HEK293 (cell line): ENCODE measurements around the gene ELFN1.

Experiments used
- CTCF ChIA-PET: fragments of 350-600 bp; formaldehyde crosslinking; extraction: SDS; loops from one replicate; lab custom pipeline; 2021; ENCODE audit warnings: antibody characterized with exemption; lab: Yijun Ruan, JAX
- POLR2A ChIA-PET: fragments of 300-600 bp; formaldehyde crosslinking; extraction: SDS; loops from one replicate; lab custom pipeline; 2020; ENCODE audit warnings: antibody characterized with exemption, inconsistent platforms; lab: Yijun Ruan, JAX
- H3K27ac ChIP-seq: fragments of 200-500 bp; sonication (Bioruptor generic); 2 replicates; pipeline ENCODE4 v1.5.1; 2014; ENCODE audit warnings: low read depth, low read length, control low read depth, inconsistent platforms; ENCODE audit errors: extremely low read depth
- H3K36me3 ChIP-seq, 2 experiments: fragments of 200-500 bp in 1 of 2; sonication (Bioruptor generic) in 1 of 2; 1 replicate in 1 of 2; 2 replicates in 1 of 2; pipeline ENCODE4 v1.5.1; 2014 to 2017; ENCODE audit warnings: inconsistent platforms in 2 of 2, low read length in 2 of 2; ENCODE audit not compliant: control insufficient read depth in 2 of 2, insufficient read depth in 1 of 2
- H3K4me1 ChIP-seq: fragments of 200-500 bp; sonication (Bioruptor generic); 2 replicates; pipeline ENCODE4 v1.5.1; 2014; ENCODE audit warnings: mild to moderate bottlenecking, low read length, inconsistent platforms; ENCODE audit not compliant: control insufficient read depth, insufficient read depth
- H3K4me3 ChIP-seq: 2 replicates; pipeline ENCODE4 v1.5.1; 2011; ENCODE audit warnings: low read depth, mild to moderate bottlenecking, control low read depth, low read length, moderate library complexity
- H3K9me3 ChIP-seq: fragments of 200-500 bp; sonication (Bioruptor generic); 2 replicates; pipeline ENCODE4 v1.5.1; 2014; ENCODE audit warnings: low read depth, low read length, inconsistent platforms; ENCODE audit not compliant: control insufficient read depth, insufficient read depth
- FEZF1 ChIP-seq: fragments of 450-650 bp; formaldehyde crosslinking; IDR thresholded peaks from 2 replicates; pipeline ENCODE4 v1.5.1; 2016; ENCODE audit warnings: missing biosample characterization, missing genetic modification characterization
- HOXC10 ChIP-seq: sonication (generic); formaldehyde crosslinking; IDR thresholded peaks from 2 replicates; pipeline ENCODE4 v1.8.1; 2023; ENCODE audit warnings: mild to moderate bottlenecking, missing genetic modification reagents
- KLF10 ChIP-seq: fragments of 450-650 bp; IDR thresholded peaks from 2 replicates; pipeline ENCODE4 v1.5.1; 2018; ENCODE audit warnings: missing biosample characterization, mild to moderate bottlenecking, missing genetic modification characterization
- KLF7 ChIP-seq: fragments of 450-650 bp; formaldehyde crosslinking; IDR thresholded peaks from 2 replicates; pipeline ENCODE4 v1.5.1; 2016; ENCODE audit warnings: missing biosample characterization, missing genetic modification characterization, borderline replicate concordance
- KLF9 ChIP-seq: fragments of 450-650 bp; formaldehyde crosslinking; IDR thresholded peaks from 2 replicates; pipeline ENCODE4 v1.5.1; 2016; ENCODE audit warnings: missing biosample characterization, missing genetic modification characterization, low read depth
- OSR2 ChIP-seq: fragments of 450-650 bp; formaldehyde crosslinking; IDR thresholded peaks from 2 replicates; pipeline ENCODE4 v1.5.1; 2016; ENCODE audit warnings: missing biosample characterization, missing genetic modification characterization
- REPIN1 ChIP-seq: fragments of 450-650 bp; formaldehyde crosslinking; IDR thresholded peaks from 2 replicates; pipeline ENCODE4 v1.5.1; 2017; ENCODE audit warnings: missing biosample characterization, missing genetic modification characterization, low read depth
- TRIM28 ChIP-seq: IDR thresholded peaks from 2 replicates; pipeline ENCODE4 v1.6.1; 2011; ENCODE audit warnings: low read length, control low read depth, borderline replicate concordance
- ZBTB7A ChIP-seq: fragments of 450-650 bp; formaldehyde crosslinking; IDR thresholded peaks from 2 replicates; pipeline ENCODE4 v1.5.1; 2016; ENCODE audit warnings: low read depth, missing biosample characterization, missing genetic modification characterization
- ZFHX2 ChIP-seq: fragments of 450-650 bp; formaldehyde crosslinking; conservative IDR thresholded peaks from 2 replicates; pipeline ENCODE4 v1.5.1; 2016; ENCODE audit warnings: missing biosample characterization, missing genetic modification characterization
- ZIC2 ChIP-seq: fragments of 450-650 bp; formaldehyde crosslinking; IDR thresholded peaks from 2 replicates; pipeline ENCODE4 v1.5.1; 2016; ENCODE audit warnings: missing biosample characterization, missing genetic modification characterization
- ZNF169 ChIP-seq: fragments of 450-650 bp; formaldehyde crosslinking; IDR thresholded peaks from 2 replicates; pipeline ENCODE4 v1.5.1; 2016; ENCODE audit warnings: missing biosample characterization, missing genetic modification characterization
- ZNF239 ChIP-seq: fragments of 450-650 bp; formaldehyde crosslinking; IDR thresholded peaks from 2 replicates; pipeline ENCODE4 v1.5.1; 2016; ENCODE audit warnings: missing biosample characterization, missing genetic modification characterization
- ZNF324 ChIP-seq: fragments of 450-650 bp; formaldehyde crosslinking; IDR thresholded peaks from 2 replicates; pipeline ENCODE4 v1.5.1; 2016; ENCODE audit warnings: missing biosample characterization, missing genetic modification characterization
- ZNF521 ChIP-seq: fragments of 450-650 bp; formaldehyde crosslinking; IDR thresholded peaks from 2 replicates; pipeline ENCODE4 v1.5.1; 2017; ENCODE audit warnings: missing biosample characterization, mild to moderate bottlenecking, missing genetic modification characterization
- ZNF610 ChIP-seq: fragments of 450-650 bp; formaldehyde crosslinking; IDR thresholded peaks from 2 replicates; pipeline ENCODE4 v1.5.1; 2016; ENCODE audit warnings: missing biosample characterization, missing genetic modification characterization, borderline replicate concordance
- ZNF623 ChIP-seq: fragments of 450-650 bp; formaldehyde crosslinking; IDR thresholded peaks from 2 replicates; pipeline ENCODE4 v1.5.1; 2016; ENCODE audit warnings: missing biosample characterization, missing genetic modification characterization
- ZNF629 ChIP-seq: fragments of 450-650 bp; formaldehyde crosslinking; IDR thresholded peaks from 2 replicates; pipeline ENCODE4 v1.5.1; 2017; ENCODE audit warnings: missing biosample characterization, missing genetic modification characterization
- ZNF654 ChIP-seq: fragments of 450-650 bp; formaldehyde crosslinking; IDR thresholded peaks from 2 replicates; pipeline ENCODE4 v1.5.1; 2016; ENCODE audit warnings: low read depth, missing biosample characterization, missing genetic modification characterization
- ZNF830 ChIP-seq: fragments of 450-650 bp; IDR thresholded peaks from 2 replicates; pipeline ENCODE4 v1.5.0; 2018; ENCODE audit warnings: missing biosample characterization, missing genetic modification characterization, low read depth, mild to moderate bottlenecking, moderate library complexity
- TF ChIP-seq, protein P1 (sequence below): sonication (generic); formaldehyde crosslinking; IDR thresholded peaks from 2 replicates; pipeline ENCODE4 v1.8.1; 2022; ENCODE audit warnings: mild to moderate bottlenecking, moderate library complexity, missing genetic modification reagents
- TF ChIP-seq, protein P2 (sequence below): fragments of 450-650 bp; formaldehyde crosslinking; IDR thresholded peaks from 2 replicates; pipeline ENCODE4 v1.5.1; 2016; ENCODE audit warnings: missing biosample characterization, missing genetic modification characterization
- TF ChIP-seq, protein P3 (sequence below): fragments of 450-650 bp; formaldehyde crosslinking; IDR thresholded peaks from 2 replicates; pipeline ENCODE4 v1.5.1; 2016; ENCODE audit warnings: missing biosample characterization, missing genetic modification characterization
- TF ChIP-seq, protein P4 (sequence below): fragments of 450-650 bp; formaldehyde crosslinking; IDR thresholded peaks from 2 replicates; pipeline ENCODE4 v1.5.1; 2016; ENCODE audit warnings: missing biosample characterization, missing genetic modification characterization
- TF ChIP-seq, protein P5 (sequence below): fragments of 450-650 bp; formaldehyde crosslinking; IDR thresholded peaks from 2 replicates; pipeline ENCODE4 v1.5.1; 2016; ENCODE audit warnings: missing biosample characterization, missing genetic modification characterization

Gene ELFN1

DNA sequence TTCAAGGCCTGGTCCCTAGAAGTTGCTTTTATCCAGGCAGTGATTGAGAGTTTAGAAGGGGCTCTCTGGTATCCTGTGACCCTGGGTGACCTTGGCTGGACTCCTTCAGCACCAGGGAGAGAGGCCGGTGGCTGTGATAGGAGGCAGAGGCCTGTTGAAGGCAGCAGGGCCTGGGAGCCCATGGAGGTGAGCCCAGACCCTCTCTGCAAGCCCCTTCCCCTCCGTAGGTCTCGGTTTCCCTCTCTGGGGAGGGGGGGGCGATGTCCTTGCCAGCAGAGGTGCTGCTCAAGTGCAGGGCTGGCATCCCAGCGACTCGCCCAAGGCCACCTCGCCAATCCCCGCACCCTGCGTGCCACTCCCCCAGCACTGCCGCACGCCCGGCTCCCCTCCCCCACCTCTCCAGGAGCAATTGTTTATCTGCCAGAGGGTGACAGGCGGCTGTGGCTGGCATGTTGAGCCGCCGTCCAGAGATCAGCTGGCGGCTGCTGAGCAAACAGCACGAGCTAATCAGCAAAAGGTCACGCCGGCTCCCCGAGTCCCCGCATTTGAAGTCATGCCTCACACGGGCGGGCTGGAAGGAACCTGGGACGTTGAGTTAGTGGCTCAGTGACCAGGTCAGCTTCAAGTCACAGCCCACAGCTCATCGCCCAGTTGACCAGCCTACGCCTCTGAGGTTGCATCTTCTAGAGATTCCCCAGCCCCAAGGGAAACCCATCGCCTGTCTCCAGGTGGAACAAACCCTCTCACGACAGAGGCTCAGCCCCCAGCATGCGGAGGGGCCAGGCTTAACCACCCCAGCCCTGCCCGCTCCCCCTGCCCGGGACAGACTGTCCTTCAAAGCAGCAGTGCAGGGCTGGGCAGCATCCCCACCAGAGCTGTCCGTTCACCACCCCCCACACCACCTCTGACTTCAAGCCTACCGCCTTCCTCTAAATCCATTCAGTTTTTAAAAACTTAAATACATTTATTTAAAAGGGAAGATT, 43.7 kb downstream of the ELFN1 start:
- CTCF ChIA-PET, result no interaction called here

More for the DNA sequence above, 43.7 kb downstream of the ELFN1 start:
- no peaks in the 10 kb centered on the region for H3K36me3 ChIP-seq
- POLR2A ChIA-PET, result no interaction called here
- TF ChIP-seq, protein P1, sequence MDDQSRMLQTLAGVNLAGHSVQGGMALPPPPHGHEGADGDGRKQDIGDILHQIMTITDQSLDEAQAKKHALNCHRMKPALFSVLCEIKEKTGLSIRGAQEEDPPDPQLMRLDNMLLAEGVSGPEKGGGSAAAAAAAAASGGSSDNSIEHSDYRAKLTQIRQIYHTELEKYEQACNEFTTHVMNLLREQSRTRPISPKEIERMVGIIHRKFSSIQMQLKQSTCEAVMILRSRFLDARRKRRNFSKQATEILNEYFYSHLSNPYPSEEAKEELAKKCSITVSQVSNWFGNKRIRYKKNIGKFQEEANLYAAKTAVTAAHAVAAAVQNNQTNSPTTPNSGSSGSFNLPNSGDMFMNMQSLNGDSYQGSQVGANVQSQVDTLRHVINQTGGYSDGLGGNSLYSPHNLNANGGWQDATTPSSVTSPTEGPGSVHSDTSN (CRISPR knock-in tag), result no peak
- TF ChIP-seq ZNF169 (tag by site-specific recombination) (no peak), ZNF521 (tag by site-specific recombination) (no peak), TRIM28 (no peak), OSR2 (0 out of 2 replicates have a peak, but pooled peaks have one; percentile 14), ZIC2 (tag by site-specific recombination) (peak; percentile 78), ZNF623 (tag by site-specific recombination) (no peak), ZNF324 (tag by site-specific recombination) (no peak), KLF9 (no peak), ZNF830 (tag by site-specific recombination) (no peak), HOXC10 (CRISPR knock-in tag) (no peak), ZNF610 (no peak), REPIN1 (tag by site-specific recombination) (no peak), KLF7 (no peak), ZNF654 (tag by site-specific recombination) (no peak), FEZF1 (tag by site-specific recombination) (no peak), ZNF629 (tag by site-specific recombination) (no peak), ZFHX2 (tag by site-specific recombination) (no peak), ZBTB7A (tag by site-specific recombination) (no peak), ZNF239 (tag by site-specific recombination) (no peak), KLF10 (tag by site-specific recombination) (no peak)
- TF ChIP-seq, protein P2, sequence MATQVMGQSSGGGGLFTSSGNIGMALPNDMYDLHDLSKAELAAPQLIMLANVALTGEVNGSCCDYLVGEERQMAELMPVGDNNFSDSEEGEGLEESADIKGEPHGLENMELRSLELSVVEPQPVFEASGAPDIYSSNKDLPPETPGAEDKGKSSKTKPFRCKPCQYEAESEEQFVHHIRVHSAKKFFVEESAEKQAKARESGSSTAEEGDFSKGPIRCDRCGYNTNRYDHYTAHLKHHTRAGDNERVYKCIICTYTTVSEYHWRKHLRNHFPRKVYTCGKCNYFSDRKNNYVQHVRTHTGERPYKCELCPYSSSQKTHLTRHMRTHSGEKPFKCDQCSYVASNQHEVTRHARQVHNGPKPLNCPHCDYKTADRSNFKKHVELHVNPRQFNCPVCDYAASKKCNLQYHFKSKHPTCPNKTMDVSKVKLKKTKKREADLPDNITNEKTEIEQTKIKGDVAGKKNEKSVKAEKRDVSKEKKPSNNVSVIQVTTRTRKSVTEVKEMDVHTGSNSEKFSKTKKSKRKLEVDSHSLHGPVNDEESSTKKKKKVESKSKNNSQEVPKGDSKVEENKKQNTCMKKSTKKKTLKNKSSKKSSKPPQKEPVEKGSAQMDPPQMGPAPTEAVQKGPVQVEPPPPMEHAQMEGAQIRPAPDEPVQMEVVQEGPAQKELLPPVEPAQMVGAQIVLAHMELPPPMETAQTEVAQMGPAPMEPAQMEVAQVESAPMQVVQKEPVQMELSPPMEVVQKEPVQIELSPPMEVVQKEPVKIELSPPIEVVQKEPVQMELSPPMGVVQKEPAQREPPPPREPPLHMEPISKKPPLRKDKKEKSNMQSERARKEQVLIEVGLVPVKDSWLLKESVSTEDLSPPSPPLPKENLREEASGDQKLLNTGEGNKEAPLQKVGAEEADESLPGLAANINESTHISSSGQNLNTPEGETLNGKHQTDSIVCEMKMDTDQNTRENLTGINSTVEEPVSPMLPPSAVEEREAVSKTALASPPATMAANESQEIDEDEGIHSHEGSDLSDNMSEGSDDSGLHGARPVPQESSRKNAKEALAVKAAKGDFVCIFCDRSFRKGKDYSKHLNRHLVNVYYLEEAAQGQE, result peak; percentile 66
- TF ChIP-seq, protein P3, sequence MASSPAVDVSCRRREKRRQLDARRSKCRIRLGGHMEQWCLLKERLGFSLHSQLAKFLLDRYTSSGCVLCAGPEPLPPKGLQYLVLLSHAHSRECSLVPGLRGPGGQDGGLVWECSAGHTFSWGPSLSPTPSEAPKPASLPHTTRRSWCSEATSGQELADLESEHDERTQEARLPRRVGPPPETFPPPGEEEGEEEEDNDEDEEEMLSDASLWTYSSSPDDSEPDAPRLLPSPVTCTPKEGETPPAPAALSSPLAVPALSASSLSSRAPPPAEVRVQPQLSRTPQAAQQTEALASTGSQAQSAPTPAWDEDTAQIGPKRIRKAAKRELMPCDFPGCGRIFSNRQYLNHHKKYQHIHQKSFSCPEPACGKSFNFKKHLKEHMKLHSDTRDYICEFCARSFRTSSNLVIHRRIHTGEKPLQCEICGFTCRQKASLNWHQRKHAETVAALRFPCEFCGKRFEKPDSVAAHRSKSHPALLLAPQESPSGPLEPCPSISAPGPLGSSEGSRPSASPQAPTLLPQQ (tag by site-specific recombination), result no peak
- TF ChIP-seq, protein P4, sequence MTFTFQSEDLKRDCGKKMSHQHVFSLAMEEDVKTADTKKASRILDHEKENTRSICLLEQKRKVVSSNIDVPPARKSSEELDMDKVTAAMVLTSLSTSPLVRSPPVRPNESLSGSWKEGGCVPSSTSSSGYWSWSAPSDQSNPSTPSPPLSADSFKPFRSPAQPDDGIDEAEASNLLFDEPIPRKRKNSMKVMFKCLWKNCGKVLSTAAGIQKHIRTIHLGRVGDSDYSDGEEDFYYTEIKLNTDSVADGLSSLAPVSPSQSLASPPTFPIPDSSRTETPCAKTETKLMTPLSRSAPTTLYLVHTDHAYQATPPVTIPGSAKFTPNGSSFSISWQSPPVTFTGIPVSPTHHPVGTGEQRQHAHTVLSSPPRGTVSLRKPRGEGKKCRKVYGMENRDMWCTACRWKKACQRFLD (tag by site-specific recombination), result no peak
- TF ChIP-seq, protein P5, sequence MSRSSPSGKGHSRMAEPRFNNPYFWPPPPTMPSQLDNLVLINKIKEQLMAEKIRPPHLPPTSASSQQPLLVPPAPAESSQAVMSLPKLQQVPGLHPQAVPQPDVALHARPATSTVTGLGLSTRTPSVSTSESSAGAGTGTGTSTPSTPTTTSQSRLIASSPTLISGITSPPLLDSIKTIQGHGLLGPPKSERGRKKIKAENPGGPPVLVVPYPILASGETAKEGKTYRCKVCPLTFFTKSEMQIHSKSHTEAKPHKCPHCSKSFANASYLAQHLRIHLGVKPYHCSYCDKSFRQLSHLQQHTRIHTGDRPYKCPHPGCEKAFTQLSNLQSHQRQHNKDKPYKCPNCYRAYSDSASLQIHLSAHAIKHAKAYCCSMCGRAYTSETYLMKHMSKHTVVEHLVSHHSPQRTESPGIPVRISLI (tag by site-specific recombination), result no peak
- TF ChIP-seq, all 188 proteins: peak for 3
- Histone ChIP-seq H3K4me3 (no peak overlapping the region), H3K9me3 (no peaks in the 10 kb centered on the region), H3K27ac (no peak overlapping the region), H3K4me1 (no peaks in the 10 kb centered on the region)
